Dendritic cell treated with granulocyte-macrophage colony-stimulating factor and Interleukin-4, amounts not matched to agents 40 ng/mL and 50 ng/mL, for 4 days (primary cell): Measurements from ENCODE around the gene SCAPER.

ENCODE experiments used
- H3K27ac Mint-ChIP-seq: one replicate; pipeline ENCODE4 v1.8.0; 2022; ENCODE audit warnings: mild to moderate bottlenecking, mixed read lengths
- H3K27me3 Mint-ChIP-seq: one replicate; pipeline ENCODE4 v1.8.0; 2022; ENCODE audit warnings: mild to moderate bottlenecking, mixed read lengths
- H3K36me3 Mint-ChIP-seq: one replicate; pipeline ENCODE4 v1.8.0; 2022; ENCODE audit warnings: low read depth, mixed read lengths
- H3K4me1 Mint-ChIP-seq: one replicate; pipeline ENCODE4 v1.8.0; 2022; ENCODE audit warnings: low read depth, mixed read lengths
- H3K4me3 Mint-ChIP-seq: one replicate; pipeline ENCODE4 v1.8.0; 2022; ENCODE audit warnings: mild to moderate bottlenecking, moderate library complexity, mixed read lengths
- H3K9me3 Mint-ChIP-seq: one replicate; pipeline ENCODE4 v1.8.0; 2022; ENCODE audit warnings: mixed read lengths
- intact Hi-C: fragments of 100-400 bp; cut with micrococcal nuclease; formaldehyde crosslinking; loops from one replicate; pipeline ENCODE4 v1.15.0; 2022

Gene SCAPER

GRCh38 chr15:76380249-76380648 is 524.9 kb downstream of the SCAPER start:
- Mint-ChIP-seq H3K4me1 (no peaks in the 10 kb centered on the region), H3K27me3 (no peaks in the 10 kb centered on the region), H3K4me3 (no peak overlapping the region), H3K27ac (no peak overlapping the region), H3K9me3 (no peaks in the 10 kb centered on the region), H3K36me3 (no peaks in the 10 kb centered on the region)
- intact Hi-C loops, result no loop called here

GRCh38 chr15:76378691-76379090 is 526.4 kb downstream of the SCAPER start:
- Mint-ChIP-seq H3K27me3 (no peaks in the 10 kb centered on the region), H3K27ac (no peak overlapping the region), H3K4me1 (no peaks in the 10 kb centered on the region), H3K4me3 (no peak overlapping the region), H3K36me3 (peaks cover 3% of the 10 kb centered on the region), H3K9me3 (no peaks in the 10 kb centered on the region)
- intact Hi-C loops, result no loop called here

- Mint-ChIP-seq H3K4me3 (no peak overlapping the region), H3K36me3 (peaks cover 6% of the 10 kb centered on the region), H3K27ac (no peak overlapping the region), H3K9me3 (no peaks in the 10 kb centered on the region), H3K4me1 (no peaks in the 10 kb centered on the region), H3K27me3 (no peaks in the 10 kb centered on the region)
- intact Hi-C loops, result no loop called here
These were observed 527.4 kb downstream of the SCAPER start for GRCh38 chr15:76377751-76378150.

GRCh38 chr15:76377217-76377616 is 527.9 kb downstream of the SCAPER start:
- Mint-ChIP-seq H3K27ac (no peak overlapping the region), H3K4me1 (no peaks in the 10 kb centered on the region), H3K4me3 (no peak overlapping the region), H3K36me3 (peaks cover 9% of the 10 kb centered on the region), H3K27me3 (no peaks in the 10 kb centered on the region), H3K9me3 (no peaks in the 10 kb centered on the region)
- intact Hi-C loops, result no loop called here

- intact Hi-C loops, result no loop called here
- no peaks in the 10 kb centered on the region for H3K4me1 Mint-ChIP-seq
These were observed 528.3 kb downstream of the SCAPER start for GRCh38 chr15:76376816-76377215.

GRCh38 chr15:76376029-76376428 is 529.1 kb downstream of the SCAPER start:
- no peaks in the 10 kb centered on the region for H3K4me1 Mint-ChIP-seq
- intact Hi-C loops, result no loop called here
- H3K4me3 Mint-ChIP-seq, result no peak overlapping the region
- peaks cover 13% of the 10 kb centered on the region for H3K36me3 Mint-ChIP-seq
- no peaks in the 10 kb centered on the region for H3K9me3 Mint-ChIP-seq
- H3K27me3 Mint-ChIP-seq, result no peaks in the 10 kb centered on the region
- H3K27ac Mint-ChIP-seq, result no peak overlapping the region

More at GRCh38 chr15:76376816-76377215, 528.3 kb downstream of the SCAPER start:
- peaks cover 13% of the 10 kb centered on the region for H3K36me3 Mint-ChIP-seq
- no peak overlapping the region for H3K4me3 Mint-ChIP-seq
- H3K27ac Mint-ChIP-seq, result no peak overlapping the region
- H3K9me3 Mint-ChIP-seq, result no peaks in the 10 kb centered on the region
- H3K27me3 Mint-ChIP-seq, result no peaks in the 10 kb centered on the region

- no peaks in the 10 kb centered on the region for H3K9me3 Mint-ChIP-seq
- no peak overlapping the region for H3K4me3 Mint-ChIP-seq
- H3K27ac Mint-ChIP-seq, result no peak overlapping the region
- no peaks in the 10 kb centered on the region for H3K4me1 Mint-ChIP-seq
- no peaks in the 10 kb centered on the region for H3K27me3 Mint-ChIP-seq
- intact Hi-C loops, result no loop called here
- peaks cover 7% of the 10 kb centered on the region for H3K36me3 Mint-ChIP-seq
These were observed 537.0 kb downstream of the SCAPER start for GRCh38 chr15:76368122-76368621.

- intact Hi-C loops, result no loop called here
- H3K27ac Mint-ChIP-seq, result no peak overlapping the region
- H3K4me3 Mint-ChIP-seq, result no peak overlapping the region
- H3K36me3 Mint-ChIP-seq, result no peaks in the 10 kb centered on the region
- no peaks in the 10 kb centered on the region for H3K9me3 Mint-ChIP-seq
- H3K27me3 Mint-ChIP-seq, result no peaks in the 10 kb centered on the region
- no peaks in the 10 kb centered on the region for H3K4me1 Mint-ChIP-seq
These were observed 538.4 kb downstream of the SCAPER start for GRCh38 chr15:76366714-76367113.

GRCh38 chr15:76363251-76363650 is 541.9 kb downstream of the SCAPER start:
- H3K27ac Mint-ChIP-seq, result no peak overlapping the region
- no peaks in the 10 kb centered on the region for H3K36me3 Mint-ChIP-seq
- intact Hi-C loops, result no loop called here
- H3K9me3 Mint-ChIP-seq, result no peaks in the 10 kb centered on the region
- no peaks in the 10 kb centered on the region for H3K4me1 Mint-ChIP-seq
- H3K4me3 Mint-ChIP-seq, result no peak overlapping the region
- no peaks in the 10 kb centered on the region for H3K27me3 Mint-ChIP-seq

- Mint-ChIP-seq H3K36me3 (no peaks in the 10 kb centered on the region), H3K27me3 (no peaks in the 10 kb centered on the region), H3K9me3 (no peaks in the 10 kb centered on the region), H3K4me3 (no peak overlapping the region), H3K4me1 (no peaks in the 10 kb centered on the region), H3K27ac (no peak overlapping the region)
- intact Hi-C loops, result no loop called here
These were observed 544.7 kb downstream of the SCAPER start for GRCh38 chr15:76360416-76360815.

- Mint-ChIP-seq H3K27ac (no peak overlapping the region), H3K4me1 (no peaks in the 10 kb centered on the region)
- intact Hi-C loops, result no loop called here
These were observed 546.0 kb downstream of the SCAPER start for GRCh38 chr15:76359152-76359551.

GRCh38 chr15:76358453-76358852 is 546.7 kb downstream of the SCAPER start:
- Mint-ChIP-seq H3K4me3 (no peak overlapping the region), H3K36me3 (no peaks in the 10 kb centered on the region), H3K9me3 (no peaks in the 10 kb centered on the region), H3K4me1 (no peaks in the 10 kb centered on the region), H3K27me3 (no peaks in the 10 kb centered on the region), H3K27ac (no peak overlapping the region)
- intact Hi-C loops, result no loop called here

More at GRCh38 chr15:76359152-76359551, 546.0 kb downstream of the SCAPER start:
- no peaks in the 10 kb centered on the region for H3K36me3 Mint-ChIP-seq
- H3K9me3 Mint-ChIP-seq, result no peaks in the 10 kb centered on the region
- no peaks in the 10 kb centered on the region for H3K27me3 Mint-ChIP-seq
- H3K4me3 Mint-ChIP-seq, result no peak overlapping the region

GRCh38 chr15:76354823-76355440 is 550.2 kb downstream of the SCAPER start:
- Mint-ChIP-seq H3K27ac (no peak overlapping the region), H3K4me3 (no peak overlapping the region), H3K9me3 (no peaks in the 10 kb centered on the region), H3K4me1 (no peaks in the 10 kb centered on the region), H3K36me3 (no peaks in the 10 kb centered on the region), H3K27me3 (peaks cover 2% of the 10 kb centered on the region)
- intact Hi-C loops, result no loop called here

GRCh38 chr15:76353903-76354302 is 551.2 kb downstream of the SCAPER start:
- Mint-ChIP-seq H3K9me3 (no peaks in the 10 kb centered on the region), H3K4me1 (no peaks in the 10 kb centered on the region), H3K4me3 (no peak overlapping the region), H3K27me3 (peaks cover 8% of the 10 kb centered on the region), H3K27ac (no peak overlapping the region), H3K36me3 (no peaks in the 10 kb centered on the region)
- intact Hi-C loops, result no loop called here

- Mint-ChIP-seq H3K27me3 (peaks cover 13% of the 10 kb centered on the region), H3K9me3 (no peaks in the 10 kb centered on the region), H3K36me3 (no peaks in the 10 kb centered on the region), H3K27ac (no peak overlapping the region), H3K4me3 (no peak overlapping the region), H3K4me1 (no peaks in the 10 kb centered on the region)
- intact Hi-C loops, result no loop called here
These were observed 552.0 kb downstream of the SCAPER start for GRCh38 chr15:76353023-76353577.
